Lower leg skin (tissue), 4 donors: Measurements from ENCODE around the gene NFX1. TPM values are rescaled to one million over a fixed set of nuclear protein-coding genes. Genes with fewer than 3 reads are reported as not detected.

Experiments
- DNase-seq, 2 donors: peaks; one replicate each; pipeline ENCODE4 v3.0.0-alpha.2; 2019; ENCODE audit warnings: low spot score in 2 of 2
- H3K4me3 ChIP-seq: fragments of 200-600 bp; sonication (generic); 2 replicates; pipeline ENCODE4 v1.5.1; 2017; ENCODE audit warnings: mild to moderate bottlenecking, low read depth; ENCODE audit not compliant: poor library complexity, severe bottlenecking
- CTCF ChIP-seq, 3 donors: fragments of 450-650 bp; IDR thresholded peaks; one replicate each; pipeline ENCODE4 v1.5.1; 2016; ENCODE audit warnings: antibody characterized with exemption in 3 of 3, mild to moderate bottlenecking in 3 of 3, moderate library complexity in 2 of 3
- POLR2A ChIP-seq, 2 donors: fragments of 450-650 bp; IDR thresholded peaks; one replicate each; pipeline ENCODE4 v1.6.1; 2016 to 2017; ENCODE audit warnings: antibody characterized with exemption in 2 of 2, mild to moderate bottlenecking in 1 of 2, moderate library complexity in 1 of 2
- WGBS, 2 donors: methylation state at CpG; one replicate each; pipeline ENCODE4 v1.1.5; 2018; 5-methylcytosine and 5-hydroxymethylcytosine counted together
- intact Hi-C: fragments of 100-400 bp; cut with DNase I; formaldehyde crosslinking; loops from one replicate; pipeline ENCODE4 v1.15.0; 2023; ENCODE audit warnings: low total_unique reads
- total RNA-seq, 4 donors: library from RNA; depleted of rRNA; stranded (reverse); fragments of >200 nt; gene quantifications; one replicate each; pipeline ENCODE4 v1.1.0, GENCODE V29; 2016

Gene NFX1
- total RNA-seq, 4 donors from 2014 or later: 39.3 to 53.6 (median 47.1) TPM

DNA sequence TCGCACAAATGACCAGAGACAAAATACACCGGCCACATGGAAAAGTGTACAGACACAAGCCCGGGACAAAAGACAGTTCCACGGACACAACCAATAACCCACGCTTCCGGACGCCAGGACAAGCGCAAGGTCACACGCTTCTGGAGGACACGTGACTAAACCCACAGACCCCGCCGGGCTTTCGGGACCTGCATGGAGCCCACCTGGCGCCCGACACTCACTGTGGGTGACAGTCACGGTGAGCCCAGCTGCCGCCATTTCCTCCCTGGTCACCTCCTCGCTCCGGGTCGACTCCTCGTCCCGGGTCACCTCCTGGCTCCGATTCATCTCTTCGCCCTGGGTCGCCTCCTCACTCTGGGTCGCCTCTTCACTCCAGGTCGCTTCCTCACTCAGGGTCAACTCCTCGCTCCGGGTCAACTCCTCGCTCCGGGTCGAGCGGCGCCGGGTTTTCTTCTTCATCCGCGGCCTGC is 26.3 kb upstream of the NFX1 start:
- WGBS, 2 donors: 0 to 1% methylated on average over 32 to 34 of the region's 37 CpGs
- intact Hi-C loops: no loop called here
- peak; percentile 64 to 93 for DNase-seq
- H3K4me3 ChIP-seq: peak overlapping the region; percentile 83
- no peak for TF ChIP-seq CTCF (IDR thresholded peaks at IDR 0.05)
- TF ChIP-seq POLR2A (IDR thresholded peaks at IDR 0.05): no peak

- intact Hi-C loops: no loop called here
- WGBS, 2 donors: 1% methylated on average over 47 to 48 of the region's 67 CpGs
- peak within 1 kb of the TSS; percentile 83 for H3K4me3 ChIP-seq
- TF ChIP-seq CTCF (IDR thresholded peaks at IDR 0.05) (no peak), POLR2A (IDR thresholded peaks at IDR 0.05) (peak in 1 of 2 donors; percentile 17)
- peak; percentile 100 for DNase-seq
These were observed 25.7 kb upstream of the NFX1 start, which contains the start of the genes BAG1 and CHMP5 for GRCh38 chr9:33264473-33265177. BAG1 (minus strand) TSS chr9:33264708. CHMP5 (plus strand) TSS chr9:33265049; CDS start chr9:33265079, 30 bp downstream.

- peak overlapping the region; percentile 46 for H3K4me3 ChIP-seq
- DNase-seq: no peak
- 20 to 22% methylated on average over 13 of the region's 13 CpGs for WGBS, 2 donors
- no peak for TF ChIP-seq CTCF (IDR thresholded peaks at IDR 0.05)
- no peak for TF ChIP-seq POLR2A (IDR thresholded peaks at IDR 0.05)
- intact Hi-C loops: no loop called here
These were observed 25.0 kb upstream of the NFX1 start for GRCh38 chr9:33265211-33265865.

GRCh38 chr9:33267151-33267767 is 23.1 kb upstream of the NFX1 start:
- no peak for DNase-seq
- TF ChIP-seq CTCF (IDR thresholded peaks at IDR 0.05) (no peak), POLR2A (IDR thresholded peaks at IDR 0.05) (no peak)
- intact Hi-C loops: no loop called here
- H3K4me3 ChIP-seq: no peak overlapping the region

- intact Hi-C loops: no loop called here
- WGBS, 2 donors: 92 to 97% methylated on average over 3 of the region's 3 CpGs
- TF ChIP-seq CTCF (IDR thresholded peaks at IDR 0.05): no peak
- no peak for TF ChIP-seq POLR2A (IDR thresholded peaks at IDR 0.05)
These were observed 20.2 kb upstream of the NFX1 start for GRCh38 chr9:33270146-33270545.

More at GRCh38 chr9:33270146-33270545, 20.2 kb upstream of the NFX1 start:
- H3K4me3 ChIP-seq: no peak overlapping the region
- no peak for DNase-seq
